ENCODE results near the gene MACROD2. TPM values are rescaled to one million over a fixed set of nuclear protein-coding genes. Genes with fewer than 3 reads are reported as not detected.

MACROD2 gene
- total RNA-seq, 2 donors from 2014 or later, result 8.3 to 21.8 TPM

GRCh38 chr20:15162079-15162647, 1166.8 kb downstream of the MACROD2 start:
- Histone ChIP-seq H3K4me3 (no peak overlapping the region), H3K36me3 (replicated peaks in 1 of 2; ENCODE audit: insufficient read depth in 1 of 2, low read depth in 2 of 2) (no peaks in the 10 kb centered on the region), H3K27me3 (no peaks in the 10 kb centered on the region), H3K27ac (no peak overlapping the region), H3K9me3 (no peaks in the 10 kb centered on the region), H3K4me1 (peaks cover 15% of the 10 kb centered on the region)
- 55 to 57% methylated on average over 6 of the region's 6 CpGs for WGBS, 2 donors
- TF ChIP-seq, protein P1, sequence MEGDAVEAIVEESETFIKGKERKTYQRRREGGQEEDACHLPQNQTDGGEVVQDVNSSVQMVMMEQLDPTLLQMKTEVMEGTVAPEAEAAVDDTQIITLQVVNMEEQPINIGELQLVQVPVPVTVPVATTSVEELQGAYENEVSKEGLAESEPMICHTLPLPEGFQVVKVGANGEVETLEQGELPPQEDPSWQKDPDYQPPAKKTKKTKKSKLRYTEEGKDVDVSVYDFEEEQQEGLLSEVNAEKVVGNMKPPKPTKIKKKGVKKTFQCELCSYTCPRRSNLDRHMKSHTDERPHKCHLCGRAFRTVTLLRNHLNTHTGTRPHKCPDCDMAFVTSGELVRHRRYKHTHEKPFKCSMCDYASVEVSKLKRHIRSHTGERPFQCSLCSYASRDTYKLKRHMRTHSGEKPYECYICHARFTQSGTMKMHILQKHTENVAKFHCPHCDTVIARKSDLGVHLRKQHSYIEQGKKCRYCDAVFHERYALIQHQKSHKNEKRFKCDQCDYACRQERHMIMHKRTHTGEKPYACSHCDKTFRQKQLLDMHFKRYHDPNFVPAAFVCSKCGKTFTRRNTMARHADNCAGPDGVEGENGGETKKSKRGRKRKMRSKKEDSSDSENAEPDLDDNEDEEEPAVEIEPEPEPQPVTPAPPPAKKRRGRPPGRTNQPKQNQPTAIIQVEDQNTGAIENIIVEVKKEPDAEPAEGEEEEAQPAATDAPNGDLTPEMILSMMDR (IDR thresholded peaks at IDR 0.05), result no peak
- no peak for TF ChIP-seq POLR2A (IDR thresholded peaks at IDR 0.05)
- ATAC-seq, result no peak
- intact Hi-C loops (cut with DNase I), result no loop called here
- DNase-seq, result no peak

DNA sequence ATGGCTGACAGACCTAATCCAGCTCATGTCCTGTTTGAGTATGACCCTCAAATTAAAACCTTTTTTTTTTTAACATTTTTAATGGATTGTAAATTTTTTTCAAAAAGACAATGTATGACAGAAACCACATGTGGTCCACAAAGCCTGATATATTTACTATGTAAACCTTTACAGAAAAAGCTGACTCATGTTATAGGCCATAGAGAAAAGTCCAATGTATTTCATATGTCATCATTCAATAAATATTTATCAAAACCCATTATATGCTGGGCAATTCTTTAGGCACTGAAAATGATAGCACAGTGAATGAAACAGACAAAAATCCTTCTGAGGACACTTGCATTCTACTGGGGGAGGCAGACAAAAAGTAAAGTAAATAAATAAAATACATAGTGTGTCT, 1168.3 kb downstream of the MACROD2 start:
- no peak for DNase-seq
- no peak for ATAC-seq
- Histone ChIP-seq H3K36me3 (replicated peaks in 1 of 2; ENCODE audit: insufficient read depth in 1 of 2, low read depth in 2 of 2) (no peaks in the 10 kb centered on the region), H3K4me1 (peaks cover 9% of the 10 kb centered on the region), H3K9me3 (no peaks in the 10 kb centered on the region), H3K4me3 (no peak overlapping the region), H3K27me3 (no peaks in the 10 kb centered on the region), H3K27ac (no peak overlapping the region)
- TF ChIP-seq, protein P1 (IDR thresholded peaks at IDR 0.05), result no peak
- no peak for TF ChIP-seq POLR2A (IDR thresholded peaks at IDR 0.05)
- intact Hi-C loops (cut with DNase I), result no loop called here

DNA sequence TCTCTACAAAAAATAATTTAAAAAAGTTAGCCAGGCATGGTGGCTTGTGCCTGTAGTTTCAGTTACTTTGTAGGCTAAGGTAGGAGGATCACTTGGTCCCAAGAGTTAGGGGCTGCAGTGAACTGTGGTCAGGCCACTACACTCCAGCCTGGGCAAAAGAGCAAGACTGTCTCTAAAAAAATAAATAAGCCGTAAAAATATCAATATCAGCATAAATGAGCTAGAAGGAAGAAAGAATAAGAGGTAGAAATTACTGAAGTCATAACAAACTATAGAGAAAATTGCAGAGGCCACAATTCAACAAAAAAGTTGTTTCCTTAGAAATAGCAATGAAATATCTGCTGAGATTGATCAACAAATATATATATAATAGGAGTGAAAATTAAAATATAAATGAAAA, 1169.4 kb downstream of the MACROD2 start:
- Histone ChIP-seq H3K27me3 (no peaks in the 10 kb centered on the region), H3K4me1 (peaks cover 6% of the 10 kb centered on the region), H3K36me3 (replicated peaks in 1 of 2; ENCODE audit: insufficient read depth in 1 of 2, low read depth in 2 of 2) (no peaks in the 10 kb centered on the region), H3K27ac (no peak overlapping the region), H3K9me3 (no peaks in the 10 kb centered on the region), H3K4me3 (no peak overlapping the region)
- TF ChIP-seq POLR2A (IDR thresholded peaks at IDR 0.05), result no peak
- TF ChIP-seq, protein P1 (IDR thresholded peaks at IDR 0.05), result no peak
- intact Hi-C loops (cut with DNase I), result no loop called here
- DNase-seq (no peak), ATAC-seq (no peak)
- 92 to 93% methylated on average over 1 of the region's 1 CpG for WGBS, 2 donors

GRCh38 chr20:15166744-15167143, 1171.4 kb downstream of the MACROD2 start:
- DNase-seq (no peak), ATAC-seq (no peak)
- Histone ChIP-seq H3K27ac (no peak overlapping the region), H3K9me3 (no peaks in the 10 kb centered on the region), H3K4me1 (peaks cover 4% of the 10 kb centered on the region), H3K36me3 (replicated peaks in 1 of 2; ENCODE audit: insufficient read depth in 1 of 2, low read depth in 2 of 2) (no peaks in the 10 kb centered on the region), H3K4me3 (no peak overlapping the region), H3K27me3 (no peaks in the 10 kb centered on the region)
- TF ChIP-seq POLR2A (IDR thresholded peaks at IDR 0.05), result no peak
- TF ChIP-seq, protein P1 (IDR thresholded peaks at IDR 0.05), result no peak
- intact Hi-C loops (cut with DNase I), result no loop called here

DNA sequence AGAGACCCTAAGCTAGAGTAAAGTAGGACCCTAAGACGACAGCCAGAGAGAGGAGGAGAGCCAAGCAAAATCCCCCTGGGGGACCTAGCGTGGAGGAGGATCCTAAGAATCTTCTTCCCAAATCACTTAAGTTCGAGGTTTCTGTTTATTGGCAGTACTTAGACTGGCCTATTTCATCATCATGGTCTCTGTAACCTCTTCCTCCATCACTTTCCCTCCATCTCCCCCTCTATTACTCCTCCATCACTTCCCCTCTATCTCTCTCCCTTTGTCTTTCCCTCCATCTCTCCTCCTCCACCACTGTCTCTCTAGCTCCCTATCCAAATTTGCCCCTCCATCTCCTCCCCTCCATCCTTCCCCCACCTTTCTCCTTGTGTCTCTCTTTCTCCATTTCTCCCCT, 1175.7 kb downstream of the MACROD2 start:
- intact Hi-C loops (cut with DNase I), result no loop called here
- TF ChIP-seq POLR2A (IDR thresholded peaks at IDR 0.05), result no peak
- TF ChIP-seq, protein P1 (IDR thresholded peaks at IDR 0.05), result no peak
- 70 to 77% methylated on average over 3 of the region's 3 CpGs for WGBS, 2 donors
- ATAC-seq (no peak), DNase-seq (no peak)
- Histone ChIP-seq H3K4me3 (no peak overlapping the region), H3K27ac (no peak overlapping the region), H3K36me3 (replicated peaks in 1 of 2; ENCODE audit: insufficient read depth in 1 of 2, low read depth in 2 of 2) (no peaks in the 10 kb centered on the region), H3K9me3 (peaks cover 0 to 5% (median 0%) of the 10 kb centered on the region in 3 donors), H3K27me3 (no peaks in the 10 kb centered on the region), H3K4me1 (no peaks in the 10 kb centered on the region)

Measured in body of pancreas (tissue), 4 donors.